Measurements from ENCODE around the gene KCNMB2. TPM values are rescaled to one million over a fixed set of nuclear protein-coding genes. Genes with fewer than 3 reads are reported as not detected.

Gene KCNMB2
- total and polyA plus RNA-seq, 2 experiments from 2014 or later, result 2.4 TPM; not detected in 1

DNA sequence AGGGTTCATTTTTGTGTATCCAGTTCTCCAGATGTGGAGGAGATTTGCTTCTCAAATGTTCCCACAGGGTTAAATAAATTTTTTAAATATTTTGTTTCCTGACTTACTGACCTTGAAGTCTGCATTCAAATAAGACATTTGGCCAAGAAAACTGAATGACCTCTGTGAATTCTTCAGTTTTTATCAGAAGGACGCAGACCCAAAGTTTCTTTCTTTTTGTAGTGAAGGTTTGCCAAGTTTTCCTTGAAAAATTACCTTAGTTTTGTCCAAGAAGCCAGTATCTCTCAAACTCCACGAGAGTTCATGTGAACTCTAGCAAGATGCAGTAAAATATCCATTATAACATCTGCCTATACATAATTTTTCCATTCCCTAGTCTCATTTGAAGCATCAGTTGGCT lies 332.4 kb downstream of the KCNMB2 start:
- TF ChIP-seq, protein P1, sequence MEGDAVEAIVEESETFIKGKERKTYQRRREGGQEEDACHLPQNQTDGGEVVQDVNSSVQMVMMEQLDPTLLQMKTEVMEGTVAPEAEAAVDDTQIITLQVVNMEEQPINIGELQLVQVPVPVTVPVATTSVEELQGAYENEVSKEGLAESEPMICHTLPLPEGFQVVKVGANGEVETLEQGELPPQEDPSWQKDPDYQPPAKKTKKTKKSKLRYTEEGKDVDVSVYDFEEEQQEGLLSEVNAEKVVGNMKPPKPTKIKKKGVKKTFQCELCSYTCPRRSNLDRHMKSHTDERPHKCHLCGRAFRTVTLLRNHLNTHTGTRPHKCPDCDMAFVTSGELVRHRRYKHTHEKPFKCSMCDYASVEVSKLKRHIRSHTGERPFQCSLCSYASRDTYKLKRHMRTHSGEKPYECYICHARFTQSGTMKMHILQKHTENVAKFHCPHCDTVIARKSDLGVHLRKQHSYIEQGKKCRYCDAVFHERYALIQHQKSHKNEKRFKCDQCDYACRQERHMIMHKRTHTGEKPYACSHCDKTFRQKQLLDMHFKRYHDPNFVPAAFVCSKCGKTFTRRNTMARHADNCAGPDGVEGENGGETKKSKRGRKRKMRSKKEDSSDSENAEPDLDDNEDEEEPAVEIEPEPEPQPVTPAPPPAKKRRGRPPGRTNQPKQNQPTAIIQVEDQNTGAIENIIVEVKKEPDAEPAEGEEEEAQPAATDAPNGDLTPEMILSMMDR (IDR thresholded peaks at IDR 0.05; ENCODE audit: poor library complexity), result no peak
- no peak for TF ChIP-seq EZH2phosphoT487 (IDR thresholded peaks at IDR 0.05; ENCODE audit: low read depth, severe bottlenecking, unreplicated experiment)
- no peak for TF ChIP-seq EZH2 (IDR thresholded peaks at IDR 0.05; ENCODE audit: borderline replicate concordance)

DNA sequence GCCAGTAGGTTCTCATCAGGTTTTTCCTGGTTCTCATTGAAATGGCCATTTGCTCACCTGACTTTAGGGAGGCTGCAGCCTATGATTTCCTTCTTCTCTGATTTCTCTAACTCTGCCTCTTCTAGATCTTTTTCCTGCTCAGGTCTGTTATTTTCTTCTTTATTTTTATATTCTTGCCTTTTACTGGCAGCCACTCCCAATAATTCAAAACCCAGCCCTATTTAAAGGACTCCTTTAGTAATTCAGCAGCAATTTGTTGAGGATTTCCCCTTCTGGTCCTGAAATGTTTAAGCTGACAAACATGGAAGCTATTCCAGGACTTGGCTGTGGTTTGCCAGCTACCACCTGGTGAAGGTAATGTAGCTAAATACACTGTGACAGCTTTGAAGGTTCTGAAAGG lies 333.8 kb downstream of the KCNMB2 start:
- H3K4me1 ChIP-seq (ENCODE audit: insufficient read depth), result no peaks in the 10 kb centered on the region
- H3K9me3 ChIP-seq (ENCODE audit: low read depth), result no peaks in the 10 kb centered on the region
- TF ChIP-seq EZH2phosphoT487 (IDR thresholded peaks at IDR 0.05; ENCODE audit: low read depth, severe bottlenecking, unreplicated experiment) (no peak), EZH2 (IDR thresholded peaks at IDR 0.05; ENCODE audit: borderline replicate concordance) (no peak)
- TF ChIP-seq, protein P1 (IDR thresholded peaks at IDR 0.05; ENCODE audit: poor library complexity), result no peak
- H3K9me2 ChIP-seq (replicated peaks; ENCODE audit: insufficient read depth), result no peaks in the 10 kb centered on the region
- H3K27ac ChIP-seq, result no peak overlapping the region
- no peak overlapping the region for H3K4me2 ChIP-seq
- no peaks in the 10 kb centered on the region for H4K20me1 ChIP-seq (ENCODE audit: insufficient read depth, poor library complexity, severe bottlenecking)
- H3K79me2 ChIP-seq, result no peaks in the 10 kb centered on the region
- H3K27me3 ChIP-seq, result no peaks in the 10 kb centered on the region
- no peak for DNase-seq (ENCODE audit: low spot score)
- H2AFZ ChIP-seq, result no peak overlapping the region
- H3K36me3 ChIP-seq (replicated peaks; ENCODE audit: insufficient read depth, low read depth), result no peaks in the 10 kb centered on the region
- H3K4me3 ChIP-seq, result no peak overlapping the region

More for the DNA sequence above, 332.4 kb downstream of the KCNMB2 start:
- Histone ChIP-seq H3K9me2 (replicated peaks; ENCODE audit: insufficient read depth) (no peaks in the 10 kb centered on the region), H3K27me3 (no peaks in the 10 kb centered on the region), H3K36me3 (replicated peaks; ENCODE audit: insufficient read depth, low read depth) (no peaks in the 10 kb centered on the region), H3K4me2 (no peak overlapping the region), H4K20me1 (ENCODE audit: insufficient read depth, poor library complexity, severe bottlenecking) (no peaks in the 10 kb centered on the region), H3K4me1 (ENCODE audit: insufficient read depth) (no peaks in the 10 kb centered on the region), H3K4me3 (no peak overlapping the region), H3K27ac (no peak overlapping the region), H3K79me2 (no peaks in the 10 kb centered on the region), H3K9me3 (ENCODE audit: low read depth) (no peaks in the 10 kb centered on the region), H2AFZ (no peak overlapping the region)
- 78% methylated on average over 2 of the region's 2 CpGs for WGBS (ENCODE audit: low lambda C conversion rate, missing lambda C conversion rate)
- DNase-seq (ENCODE audit: low spot score), result no peak

DNA sequence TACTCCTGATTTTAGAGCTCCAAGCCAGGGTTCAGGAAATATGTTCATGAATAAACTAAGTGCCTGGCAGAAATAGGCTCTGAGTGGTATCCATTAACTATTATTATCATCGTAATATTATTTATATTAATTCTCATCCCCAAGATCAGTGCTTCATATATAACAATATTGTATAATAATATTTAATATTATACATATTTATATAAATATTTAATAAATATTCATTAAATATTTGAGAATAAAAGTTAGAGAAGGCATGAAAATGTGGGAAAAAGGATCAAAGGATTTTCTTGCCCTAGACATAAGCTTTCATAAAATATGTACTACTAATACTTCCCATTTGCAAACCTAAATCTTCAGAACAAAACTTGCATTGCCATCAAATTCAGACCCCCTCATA lies 338.9 kb downstream of the KCNMB2 start:
- no peaks in the 10 kb centered on the region for H3K9me3 ChIP-seq (ENCODE audit: low read depth)
- no peak overlapping the region for H3K4me3 ChIP-seq
- H4K20me1 ChIP-seq (ENCODE audit: insufficient read depth, poor library complexity, severe bottlenecking), result no peaks in the 10 kb centered on the region
- H3K27me3 ChIP-seq, result no peaks in the 10 kb centered on the region
- no peaks in the 10 kb centered on the region for H3K36me3 ChIP-seq (replicated peaks; ENCODE audit: insufficient read depth, low read depth)
- H2AFZ ChIP-seq, result no peak overlapping the region
- no peak overlapping the region for H3K4me2 ChIP-seq
- no peaks in the 10 kb centered on the region for H3K79me2 ChIP-seq
- no peaks in the 10 kb centered on the region for H3K4me1 ChIP-seq (ENCODE audit: insufficient read depth)
- WGBS (ENCODE audit: low lambda C conversion rate, missing lambda C conversion rate), result 81% methylated on average over 1 of the region's 1 CpG
- no peaks in the 10 kb centered on the region for H3K9me2 ChIP-seq (replicated peaks; ENCODE audit: insufficient read depth)
- no peak overlapping the region for H3K27ac ChIP-seq
- TF ChIP-seq EZH2 (IDR thresholded peaks at IDR 0.05; ENCODE audit: borderline replicate concordance) (no peak), EZH2phosphoT487 (IDR thresholded peaks at IDR 0.05; ENCODE audit: low read depth, severe bottlenecking, unreplicated experiment) (no peak)
- TF ChIP-seq, protein P1 (IDR thresholded peaks at IDR 0.05; ENCODE audit: poor library complexity), result no peak
- DNase-seq (ENCODE audit: low spot score), result no peak

DNA sequence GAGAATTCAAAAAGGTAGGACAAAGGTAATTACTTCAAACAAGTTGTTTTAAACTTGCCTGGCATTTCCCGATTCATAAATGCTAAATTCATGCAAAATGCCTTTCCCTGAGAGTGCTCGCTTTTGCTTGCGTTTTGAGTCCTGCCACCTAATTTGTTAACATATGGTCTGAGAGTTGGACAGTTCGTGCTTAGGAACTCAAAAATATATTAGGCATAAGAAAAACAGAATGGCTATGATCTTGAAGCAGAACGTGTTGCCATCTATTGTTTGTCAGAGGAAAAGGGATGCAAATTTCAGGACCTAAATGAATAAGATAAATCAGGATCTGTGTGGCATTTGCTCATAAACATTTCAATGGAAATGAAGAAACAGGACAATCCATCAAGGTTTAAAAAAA lies 339.6 kb downstream of the KCNMB2 start:
- H3K27ac ChIP-seq, result no peak overlapping the region
- no peak overlapping the region for H2AFZ ChIP-seq
- H3K27me3 ChIP-seq, result no peaks in the 10 kb centered on the region
- no peaks in the 10 kb centered on the region for H3K9me3 ChIP-seq (ENCODE audit: low read depth)
- no peak overlapping the region for H3K4me3 ChIP-seq
- TF ChIP-seq, protein P1 (IDR thresholded peaks at IDR 0.05; ENCODE audit: poor library complexity), result no peak
- TF ChIP-seq EZH2 (IDR thresholded peaks at IDR 0.05; ENCODE audit: borderline replicate concordance) (no peak), EZH2phosphoT487 (IDR thresholded peaks at IDR 0.05; ENCODE audit: low read depth, severe bottlenecking, unreplicated experiment) (no peak)
- H3K36me3 ChIP-seq (replicated peaks; ENCODE audit: insufficient read depth, low read depth), result no peaks in the 10 kb centered on the region
- no peaks in the 10 kb centered on the region for H3K4me1 ChIP-seq (ENCODE audit: insufficient read depth)
- H4K20me1 ChIP-seq (ENCODE audit: insufficient read depth, poor library complexity, severe bottlenecking), result no peaks in the 10 kb centered on the region
- no peaks in the 10 kb centered on the region for H3K79me2 ChIP-seq
- no peaks in the 10 kb centered on the region for H3K9me2 ChIP-seq (replicated peaks; ENCODE audit: insufficient read depth)
- 71% methylated on average over 5 of the region's 5 CpGs for WGBS (ENCODE audit: low lambda C conversion rate, missing lambda C conversion rate)
- H3K4me2 ChIP-seq, result no peak overlapping the region
- DNase-seq (ENCODE audit: low spot score), result no peak

Measured in hepatocyte (in vitro differentiated cells).